GM21723 (cell line): Measurements from ENCODE around the gene EGFLAM.

Experiments
- ATAC-seq: cut with Tn5 transposase; IDR thresholded peaks from one replicate; pipeline ENCODE4 v1.9.1; 2021; ENCODE audit warnings: mild to moderate bottlenecking, moderate library complexity; ENCODE audit not compliant: unreplicated experiment

The EGFLAM gene

GRCh38 chr5:38265546-38266179 lies 7.3 kb downstream of the EGFLAM start:
- ATAC-seq, result peak; percentile 88

- no peak for ATAC-seq
These were observed 9.0 kb downstream of the EGFLAM start for GRCh38 chr5:38267372-38267771.

GRCh38 chr5:38273626-38274025 lies 15.3 kb downstream of the EGFLAM start:
- no peak for ATAC-seq

GRCh38 chr5:38274370-38274769 lies 16.0 kb downstream of the EGFLAM start:
- ATAC-seq, result no peak

- ATAC-seq, result no peak
These were observed 26.0 kb downstream of the EGFLAM start for GRCh38 chr5:38284384-38284783.

- ATAC-seq, result no peak
These were observed 26.9 kb downstream of the EGFLAM start for GRCh38 chr5:38285226-38285625.

GRCh38 chr5:38286002-38286401 lies 27.6 kb downstream of the EGFLAM start:
- ATAC-seq, result no peak

GRCh38 chr5:38287124-38287523 lies 28.8 kb downstream of the EGFLAM start:
- ATAC-seq, result no peak

GRCh38 chr5:38289457-38289856 lies 31.1 kb downstream of the EGFLAM start:
- ATAC-seq, result no peak

GRCh38 chr5:38290028-38290653 lies 31.8 kb downstream of the EGFLAM start:
- no peak for ATAC-seq

- no peak for ATAC-seq
These were observed 33.0 kb downstream of the EGFLAM start for GRCh38 chr5:38291355-38291754.

- no peak for ATAC-seq
These were observed 33.9 kb downstream of the EGFLAM start for GRCh38 chr5:38292228-38292627.

- ATAC-seq, result no peak
These were observed 37.4 kb downstream of the EGFLAM start for GRCh38 chr5:38295751-38296150.

GRCh38 chr5:38297830-38298608 lies 39.7 kb downstream of the EGFLAM start:
- ATAC-seq, result no peak

- no peak for ATAC-seq
These were observed 41.2 kb downstream of the EGFLAM start for GRCh38 chr5:38299585-38299984.

- no peak for ATAC-seq
These were observed 46.8 kb downstream of the EGFLAM start for GRCh38 chr5:38305148-38305547.

- ATAC-seq, result no peak
These were observed 49.5 kb downstream of the EGFLAM start for GRCh38 chr5:38307845-38308244.

- no peak for ATAC-seq
These were observed 58.3 kb downstream of the EGFLAM start for GRCh38 chr5:38316544-38317224.

- ATAC-seq, result no peak
These were observed 59.5 kb downstream of the EGFLAM start for GRCh38 chr5:38317868-38318267.

GRCh38 chr5:38319491-38319890 lies 61.1 kb downstream of the EGFLAM start:
- ATAC-seq, result no peak

- no peak for ATAC-seq
These were observed 63.6 kb downstream of the EGFLAM start for GRCh38 chr5:38321978-38322377.
